Endothelial cell of umbilical vein (primary cell): Measurements from ENCODE around the gene UBE3A. TPM values are rescaled to one million over a fixed set of nuclear protein-coding genes. Genes with fewer than 3 reads are reported as not detected.

Source experiments
- BruUV-seq: library from RNA; stranded (reverse); fragments of 400-500 nt; replicated peaks from 2 replicates; lab custom pipeline; 2021; lab: Mats Ljungman, UMichigan
- CTCF ChIA-PET: fragments of 300-600, 350-600 bp; sonication (Branson Sonifier 250); formaldehyde crosslinking; loops from one replicate; lab custom pipeline; 2021; ENCODE audit warnings: antibody characterized with exemption, inconsistent platforms; lab: Charles Lee
- POLR2A ChIA-PET: fragments of 300-600, 350-600 bp; sonication (Branson Sonifier 250); formaldehyde crosslinking; loops from one replicate; lab custom pipeline; 2021; ENCODE audit warnings: antibody characterized with exemption, inconsistent platforms; lab: Charles Lee
- DNase-seq: peaks from one replicate; pipeline ENCODE4 v3.0.0-alpha.2; 2011; ENCODE audit warnings: low read depth, low spot score
- FAIRE-seq: peaks from 2 replicates; lab custom pipeline; 2011; peaks lifted over from hg19 to GRCh38; lab: Jason Lieb, UNC
- H2AFZ ChIP-seq: 2 replicates; pipeline ENCODE4 v1.6.0; 2012; ENCODE audit warnings: low read depth, low read length, control low read depth, inconsistent platforms
- H3K27ac ChIP-seq: 2 replicates; pipeline ENCODE4 v1.5.1; 2011; ENCODE audit warnings: low read depth, mild to moderate bottlenecking, control low read depth, low read length, moderate library complexity; ENCODE audit not compliant: insufficient read depth
- H3K27me3 ChIP-seq, 2 experiments: 2 replicates each; pipeline versions ENCODE4 v1.6.0 to v1.6.1; 2011; ENCODE audit warnings: low read length in 2 of 2, mixed read lengths in 1 of 2; ENCODE audit not compliant: control insufficient read depth in 2 of 2, insufficient read depth in 2 of 2
- H3K36me3 ChIP-seq, 2 experiments: 2 replicates in 1 of 2; 3 replicates in 1 of 2; pipeline ENCODE4 v1.5.1; 2011; ENCODE audit warnings: low read length in 2 of 2, mild to moderate bottlenecking in 1 of 2, moderate library complexity in 1 of 2; ENCODE audit not compliant: control insufficient read depth in 2 of 2, insufficient read depth in 2 of 2; ENCODE audit errors: extremely low read depth in 1 of 2
- H3K4me1 ChIP-seq: 3 replicates; pipeline ENCODE4 v1.5.1; 2011; ENCODE audit warnings: mild to moderate bottlenecking, low read length; ENCODE audit not compliant: control insufficient read depth, insufficient read depth; ENCODE audit errors: extremely low read depth
- H3K4me2 ChIP-seq: 2 replicates; pipeline ENCODE4 v1.6.1; 2011; ENCODE audit warnings: low read length, control low read depth, mixed read lengths; ENCODE audit not compliant: insufficient read depth
- H3K4me3 ChIP-seq, 3 experiments: fragments of 200-600 bp in 1 of 3; sonication (generic), shearing (Covaris generic) in 1 of 3; replicated peaks in 1 of 3; 2 replicates each; pipeline ENCODE4 v1.5.1; 2011 to 2016; ENCODE audit warnings: control low read depth in 3 of 3, low read length in 3 of 3, mild to moderate bottlenecking in 2 of 3, inconsistent platforms in 1 of 3, low read depth in 1 of 3, moderate library complexity in 1 of 3; ENCODE audit not compliant: insufficient read depth in 1 of 3
- H3K79me2 ChIP-seq: 2 replicates; pipeline ENCODE4 v1.6.0; 2012; ENCODE audit warnings: low read length, inconsistent platforms; ENCODE audit not compliant: control insufficient read depth, insufficient read depth
- H3K9ac ChIP-seq: replicated peaks from 2 replicates; pipeline ENCODE3; 2011; ENCODE audit warnings: low read length, control low read depth; ENCODE audit not compliant: insufficient read depth; ENCODE audit errors: extremely low read depth
- H3K9me1 ChIP-seq: replicated peaks from 3 replicates; pipeline ENCODE4 v1.6.0; 2011; ENCODE audit warnings: mild to moderate bottlenecking, low read length; ENCODE audit not compliant: control insufficient read depth, insufficient read depth; ENCODE audit errors: extremely low read depth
- H3K9me3 ChIP-seq: replicated peaks from 2 replicates; pipeline ENCODE4 v1.5.1; 2012; ENCODE audit warnings: low read length, inconsistent platforms; ENCODE audit not compliant: control insufficient read depth, insufficient read depth
- H4K20me1 ChIP-seq: replicated peaks from 2 replicates; pipeline ENCODE3; 2011; ENCODE audit warnings: mild to moderate bottlenecking, low read length; ENCODE audit not compliant: control insufficient read depth, insufficient read depth; ENCODE audit errors: extremely low read depth
- EZH2 ChIP-seq: IDR thresholded peaks from 2 replicates; pipeline ENCODE4 v1.6.1; 2012; ENCODE audit warnings: borderline replicate concordance, low read depth, mild to moderate bottlenecking, moderate library complexity, low read length, inconsistent platforms; ENCODE audit not compliant: severe bottlenecking
- FOS ChIP-seq: IDR thresholded peaks from 2 replicates; pipeline ENCODE4 v1.6.1; 2011; ENCODE audit warnings: mild to moderate bottlenecking, low read length, moderate library complexity, borderline replicate concordance; ENCODE audit not compliant: insufficient read depth
- GATA2 ChIP-seq: IDR thresholded peaks from 2 replicates; pipeline ENCODE4 v1.7.0; 2011; ENCODE audit warnings: low read depth, mild to moderate bottlenecking, moderate library complexity, mixed read lengths, low read length; ENCODE audit not compliant: insufficient read length, insufficient read depth
- JUN ChIP-seq: IDR thresholded peaks from 2 replicates; pipeline ENCODE4 v1.6.1; 2011; ENCODE audit warnings: borderline replicate concordance, low read depth; ENCODE audit not compliant: insufficient read length, insufficient read depth
- MYC ChIP-seq: IDR thresholded peaks from one replicate; pipeline ENCODE4 v1.6.1; 2011; ENCODE audit warnings: mild to moderate bottlenecking, low read depth, low read length
- POLR2AphosphoS5 ChIP-seq: IDR thresholded peaks from 2 replicates; pipeline ENCODE4 v1.6.1; 2012; ENCODE audit warnings: low read depth, mild to moderate bottlenecking, control low read depth, low read length, moderate library complexity; ENCODE audit not compliant: insufficient read depth
- dilution Hi-C: fragments of 300-500 bp; cut with MboI; formaldehyde crosslinking; loops from one replicate; pipeline ENCODE4 v1.15.0; 2019; ENCODE audit warnings: low sequenced_read_pairs; ENCODE audit not compliant: extremely low pct_ligation_motif_present
- intact Hi-C: fragments of 100-400 bp; cut with micrococcal nuclease; formaldehyde crosslinking; loops from one replicate; pipeline ENCODE4 v1.10.0; 2022
- polyA plus RNA-seq, 4 experiments: library from polyadenylated mRNA; depleted of rRNA in 3 of 4; stranded (reverse) in 3 of 4; unstranded in 1 of 4; fragments of >200 nt; gene quantifications; 2 replicates each; pipeline versions ENCODE4 v1.2.1 to v1.2.3, GENCODE V29; 2011 to 2012; ENCODE audit warnings: missing spikeins in 1 of 4
- total RNA-seq: library from RNA; stranded (reverse); gene quantifications from 2 replicates; pipeline ENCODE4 v1.2.3, GENCODE V29; 2021
- TF ChIP-seq, protein P1 (sequence below), 2 donors: IDR thresholded peaks; 1 replicate in 1 of 2; 2 replicates in 1 of 2; pipeline ENCODE4 v1.5.1; 2011; ENCODE audit warnings: low read length in 2 of 2, mild to moderate bottlenecking in 2 of 2, moderate library complexity in 2 of 2, control low read depth in 1 of 2, inconsistent platforms in 1 of 2, low read depth in 1 of 2; ENCODE audit not compliant: insufficient read depth in 1 of 2; ENCODE audit errors: extremely low read depth in 1 of 2
- TF ChIP-seq, protein P2 (sequence below): IDR thresholded peaks from 2 replicates; pipeline ENCODE4 v1.6.1; 2011; ENCODE audit not compliant: insufficient read depth, insufficient read length

Gene UBE3A
- total and polyA plus RNA-seq, 2 donors (not counting 3 experiments of a cell fraction or from before 2014, with no cell fraction given): 8.5 to 69.3 TPM

GRCh38 chr15:25487226-25487884 lies 48.5 kb upstream of the UBE3A start:
- Histone ChIP-seq H3K4me2 (no peak overlapping the region), H3K4me3 (no peak overlapping the region), H4K20me1 (no peaks in the 10 kb centered on the region), H3K79me2 (no peaks in the 10 kb centered on the region), H3K9me1 (no peaks in the 10 kb centered on the region), H3K9ac (no peak overlapping the region), H3K36me3 (no peaks in the 10 kb centered on the region), H3K9me3 (no peaks in the 10 kb centered on the region), H3K4me1 (no peaks in the 10 kb centered on the region), H3K27me3 (no peaks in the 10 kb centered on the region), H3K27ac (no peak overlapping the region), H2AFZ (no peak overlapping the region)
- intact Hi-C loops (no loop called here), dilution Hi-C loops (no loop called here)
- DNase-seq: no peak
- no peak for FAIRE-seq
- ChIA-PET POLR2A (no interaction called here), CTCF (no interaction called here)
- TF ChIP-seq GATA2 (no peak), MYC (no peak), POLR2AphosphoS5 (no peak), EZH2 (no peak), FOS (no peak), JUN (no peak)
- TF ChIP-seq, protein P1, sequence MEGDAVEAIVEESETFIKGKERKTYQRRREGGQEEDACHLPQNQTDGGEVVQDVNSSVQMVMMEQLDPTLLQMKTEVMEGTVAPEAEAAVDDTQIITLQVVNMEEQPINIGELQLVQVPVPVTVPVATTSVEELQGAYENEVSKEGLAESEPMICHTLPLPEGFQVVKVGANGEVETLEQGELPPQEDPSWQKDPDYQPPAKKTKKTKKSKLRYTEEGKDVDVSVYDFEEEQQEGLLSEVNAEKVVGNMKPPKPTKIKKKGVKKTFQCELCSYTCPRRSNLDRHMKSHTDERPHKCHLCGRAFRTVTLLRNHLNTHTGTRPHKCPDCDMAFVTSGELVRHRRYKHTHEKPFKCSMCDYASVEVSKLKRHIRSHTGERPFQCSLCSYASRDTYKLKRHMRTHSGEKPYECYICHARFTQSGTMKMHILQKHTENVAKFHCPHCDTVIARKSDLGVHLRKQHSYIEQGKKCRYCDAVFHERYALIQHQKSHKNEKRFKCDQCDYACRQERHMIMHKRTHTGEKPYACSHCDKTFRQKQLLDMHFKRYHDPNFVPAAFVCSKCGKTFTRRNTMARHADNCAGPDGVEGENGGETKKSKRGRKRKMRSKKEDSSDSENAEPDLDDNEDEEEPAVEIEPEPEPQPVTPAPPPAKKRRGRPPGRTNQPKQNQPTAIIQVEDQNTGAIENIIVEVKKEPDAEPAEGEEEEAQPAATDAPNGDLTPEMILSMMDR (IDR thresholded peaks at IDR 0.05; ENCODE audit: extremely low read depth in 1 of 2, insufficient read depth in 1 of 2, low read depth in 1 of 2, low read length in 2 of 2): no peak
- TF ChIP-seq, protein P2, sequence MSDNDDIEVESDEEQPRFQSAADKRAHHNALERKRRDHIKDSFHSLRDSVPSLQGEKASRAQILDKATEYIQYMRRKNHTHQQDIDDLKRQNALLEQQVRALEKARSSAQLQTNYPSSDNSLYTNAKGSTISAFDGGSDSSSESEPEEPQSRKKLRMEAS: no peak
- BruUV-seq: no TSS peak
